GM19238 (cell line): ENCODE measurements around the gene ITGB4.
A peak's percentile ranks its signal among the peaks of the same experiment; 100 is the strongest.

Experiments
- DNase-seq: peaks from one replicate; pipeline ENCODE4 v3.0.0; 2011; ENCODE audit warnings: low spot score; ENCODE audit not compliant: insufficient read length

Gene ITGB4

DNA sequence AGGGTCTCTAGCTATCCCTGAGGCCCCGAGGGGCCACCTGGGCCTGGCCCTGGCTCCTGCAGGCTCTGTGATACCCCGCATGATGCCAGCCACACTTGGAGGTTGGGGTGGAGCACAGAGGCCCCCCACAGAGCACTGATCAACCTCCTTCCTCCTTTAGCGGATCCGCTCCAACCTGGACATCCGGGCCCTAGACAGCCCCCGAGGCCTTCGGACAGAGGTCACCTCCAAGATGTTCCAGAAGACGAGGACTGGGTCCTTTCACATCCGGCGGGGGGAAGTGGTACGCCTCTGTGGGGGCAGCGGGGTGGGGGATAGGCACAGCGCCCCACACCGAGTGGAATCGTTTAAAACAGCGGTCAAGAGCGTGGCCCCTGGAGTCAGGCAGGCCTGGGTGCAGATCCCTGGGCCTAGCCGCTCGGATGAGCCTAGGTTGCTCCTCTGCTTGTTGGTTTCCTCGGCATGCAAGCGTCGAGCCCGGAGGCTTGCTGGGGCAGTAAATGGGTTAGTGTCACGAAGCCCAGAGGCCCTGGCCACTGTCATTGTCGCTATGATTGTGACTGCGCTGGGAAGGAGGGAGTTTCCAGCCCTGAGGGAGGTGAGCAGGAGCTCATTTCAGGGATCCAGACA, 9.9 kb downstream of the ITGB4 start:
- no peak for DNase-seq

DNA sequence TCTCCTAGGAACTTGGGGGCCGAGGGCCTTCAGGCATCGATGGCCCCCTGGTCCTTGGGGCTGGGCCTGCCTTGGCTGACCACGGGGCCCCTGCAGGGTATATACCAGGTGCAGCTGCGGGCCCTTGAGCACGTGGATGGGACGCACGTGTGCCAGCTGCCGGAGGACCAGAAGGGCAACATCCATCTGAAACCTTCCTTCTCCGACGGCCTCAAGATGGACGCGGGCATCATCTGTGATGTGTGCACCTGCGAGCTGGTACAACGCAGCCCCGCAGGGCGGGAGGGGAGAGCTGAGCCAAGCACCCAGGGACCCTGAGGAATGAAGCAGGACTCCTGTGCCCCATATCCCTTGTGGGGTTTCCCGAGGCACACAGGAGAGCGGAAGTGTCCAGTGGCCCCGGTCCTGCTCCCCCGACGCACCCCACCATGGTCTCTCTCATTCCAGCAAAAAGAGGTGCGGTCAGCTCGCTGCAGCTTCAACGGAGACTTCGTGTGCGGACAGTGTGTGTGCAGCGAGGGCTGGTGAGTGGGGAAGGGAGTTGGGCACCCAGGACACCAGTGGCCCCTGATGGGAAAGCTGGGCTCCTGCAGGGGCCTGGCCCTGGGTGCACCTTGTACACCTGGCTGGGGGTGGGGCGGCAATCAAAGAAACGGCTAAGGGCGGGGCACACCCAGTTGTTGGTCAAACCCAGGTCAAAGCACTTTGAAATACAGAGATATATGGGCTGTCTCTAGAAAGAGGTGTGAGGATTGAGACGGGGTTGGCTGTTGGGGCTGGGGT, 10.6 kb downstream of the ITGB4 start:
- DNase-seq, result no peak

DNA sequence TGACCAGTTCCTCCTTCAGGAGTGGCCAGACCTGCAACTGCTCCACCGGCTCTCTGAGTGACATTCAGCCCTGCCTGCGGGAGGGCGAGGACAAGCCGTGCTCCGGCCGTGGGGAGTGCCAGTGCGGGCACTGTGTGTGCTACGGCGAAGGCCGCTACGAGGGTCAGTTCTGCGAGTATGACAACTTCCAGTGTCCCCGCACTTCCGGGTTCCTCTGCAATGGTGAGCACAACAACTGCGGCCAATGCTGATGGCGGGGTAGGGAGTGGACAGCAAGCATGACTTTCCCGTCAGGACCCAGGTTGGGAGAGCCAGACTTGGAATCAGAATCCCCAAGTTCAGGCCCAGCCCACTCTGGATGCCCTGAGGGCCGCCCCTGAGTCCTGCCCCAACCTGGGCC, 12.2 kb downstream of the ITGB4 start:
- no peak for DNase-seq

DNA sequence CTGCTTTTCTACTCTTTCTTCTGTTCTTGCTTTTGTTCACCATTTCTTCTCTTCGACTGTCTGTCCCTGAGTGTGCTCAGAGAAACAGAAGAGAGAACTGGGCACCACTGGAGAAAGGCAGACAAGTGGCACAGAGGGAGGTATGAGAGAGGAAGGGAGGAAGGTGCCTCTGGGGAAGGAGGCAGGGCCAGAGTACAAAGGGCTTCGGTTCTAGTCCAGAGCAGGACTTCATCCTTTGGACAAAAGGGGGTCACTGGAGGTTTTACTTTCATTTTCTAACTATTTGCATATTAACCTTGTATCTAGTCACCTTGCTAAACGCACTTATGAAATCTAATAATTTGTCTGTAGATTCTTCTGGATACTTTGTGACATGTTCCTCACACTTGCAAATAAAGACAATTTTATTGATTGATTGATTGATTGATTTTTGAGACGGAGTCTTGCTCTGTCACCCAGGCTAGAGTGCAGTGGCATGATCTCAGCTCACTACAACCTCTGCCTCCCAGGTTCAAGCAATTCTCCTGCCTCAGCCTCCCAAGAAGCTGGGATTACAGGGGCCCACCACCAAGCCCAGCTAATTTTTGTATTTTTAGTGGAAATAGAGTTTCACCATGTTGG, 13.5 kb downstream of the ITGB4 start:
- no peak for DNase-seq

DNA sequence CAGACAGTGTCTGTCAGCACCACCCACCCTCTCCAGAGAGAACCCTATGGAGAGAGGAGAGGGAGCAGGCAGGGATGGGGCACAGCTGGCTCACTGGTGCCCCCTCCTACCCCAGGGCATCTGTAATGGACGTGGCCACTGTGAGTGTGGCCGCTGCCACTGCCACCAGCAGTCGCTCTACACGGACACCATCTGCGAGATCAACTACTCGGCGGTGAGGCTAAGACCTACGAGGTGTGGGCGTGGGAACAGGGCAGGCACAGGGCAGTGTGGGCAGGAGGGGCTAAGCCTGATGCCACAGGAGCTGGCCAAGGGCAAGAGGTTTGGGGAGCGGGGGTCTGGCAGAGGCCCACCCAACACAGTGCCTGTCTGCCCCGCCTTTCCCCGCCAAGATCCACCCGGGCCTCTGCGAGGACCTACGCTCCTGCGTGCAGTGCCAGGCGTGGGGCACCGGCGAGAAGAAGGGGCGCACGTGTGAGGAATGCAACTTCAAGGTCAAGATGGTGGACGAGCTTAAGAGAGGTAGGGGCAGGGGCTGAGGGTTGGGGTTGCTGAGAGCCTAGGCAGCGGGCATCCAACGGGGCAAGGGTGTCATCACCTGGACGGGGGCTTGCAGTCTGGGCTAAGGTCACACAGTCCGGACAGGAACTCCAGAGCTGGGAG, 15.0 kb downstream of the ITGB4 start:
- DNase-seq, result no peak

GRCh38 chr17:75737133-75737962, 16.1 kb downstream of the ITGB4 start:
- no peak for DNase-seq

DNA sequence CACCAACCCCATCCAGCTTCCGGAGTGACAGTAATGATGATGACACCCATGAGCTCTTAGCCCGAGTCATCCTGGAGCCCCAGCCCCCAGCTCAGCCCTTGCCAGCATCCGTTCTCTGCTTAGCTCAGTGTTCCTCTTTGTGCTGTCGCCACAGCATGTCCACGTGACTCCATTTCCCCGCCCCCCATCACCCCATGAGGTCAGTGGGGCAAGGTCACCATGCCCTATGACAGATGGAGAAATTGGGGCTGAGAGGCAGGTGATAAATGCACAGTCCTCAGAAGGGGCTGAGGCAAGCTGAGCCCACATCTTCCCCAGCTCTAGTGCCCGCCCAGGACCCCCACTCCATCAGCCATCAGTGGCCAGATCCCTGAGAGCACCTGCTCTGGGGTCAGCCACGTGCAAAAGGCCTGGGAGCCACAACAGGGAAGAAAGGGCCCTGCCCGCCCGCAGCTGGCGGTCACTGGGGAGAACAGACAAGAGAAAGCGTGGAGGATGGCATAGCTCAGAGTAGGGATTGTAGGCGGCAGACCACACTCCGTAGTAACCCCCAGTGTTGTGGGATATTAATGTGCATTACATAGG, 17.1 kb downstream of the ITGB4 start:
- DNase-seq, result no peak

GRCh38 chr17:75739174-75739573, 17.9 kb downstream of the ITGB4 start:
- no peak for DNase-seq

- no peak for DNase-seq
Measured at GRCh38 chr17:75739801-75740200, 18.5 kb downstream of the ITGB4 start.

DNA sequence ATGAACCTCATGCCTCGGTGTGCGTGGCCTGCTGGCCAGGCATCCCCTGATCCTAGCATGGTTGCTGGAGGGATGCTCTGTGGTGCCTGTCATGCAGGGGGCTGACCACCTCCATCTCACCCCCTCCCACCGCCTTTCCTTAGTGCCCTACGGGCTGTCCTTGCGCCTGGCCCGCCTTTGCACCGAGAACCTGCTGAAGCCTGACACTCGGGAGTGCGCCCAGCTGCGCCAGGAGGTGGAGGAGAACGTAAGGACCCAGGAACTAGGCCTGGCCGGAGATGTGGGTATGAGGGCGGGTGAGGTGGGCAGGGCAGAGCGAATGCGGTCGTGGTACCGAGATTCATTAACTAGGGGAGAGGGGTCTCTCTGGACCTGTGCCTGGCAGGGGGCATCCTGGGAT, 19.0 kb downstream of the ITGB4 start:
- DNase-seq, result no peak

DNA sequence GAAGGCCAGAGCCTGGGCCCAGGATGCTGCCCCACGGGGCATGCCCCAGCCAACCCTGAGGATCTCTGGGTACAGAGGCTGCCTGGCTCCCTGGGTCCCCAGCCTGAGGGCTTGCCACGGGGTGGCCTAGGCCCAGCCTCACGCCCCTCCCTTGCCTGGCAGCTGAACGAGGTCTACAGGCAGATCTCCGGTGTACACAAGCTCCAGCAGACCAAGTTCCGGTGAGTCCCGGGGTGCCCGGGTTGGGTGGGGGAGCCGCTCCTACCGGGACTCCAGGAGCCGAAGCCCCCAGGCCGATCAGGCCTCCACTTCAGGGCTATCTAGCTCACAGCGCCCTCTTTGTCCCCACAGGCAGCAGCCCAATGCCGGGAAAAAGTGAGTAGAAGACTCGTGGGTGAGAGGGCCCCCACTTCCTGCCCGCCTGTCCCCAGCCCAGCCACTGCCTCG, 19.4 kb downstream of the ITGB4 start:
- no peak for DNase-seq

- DNase-seq, result no peak
Measured at GRCh38 chr17:75742337-75742736, 21.1 kb downstream of the ITGB4 start.

DNA sequence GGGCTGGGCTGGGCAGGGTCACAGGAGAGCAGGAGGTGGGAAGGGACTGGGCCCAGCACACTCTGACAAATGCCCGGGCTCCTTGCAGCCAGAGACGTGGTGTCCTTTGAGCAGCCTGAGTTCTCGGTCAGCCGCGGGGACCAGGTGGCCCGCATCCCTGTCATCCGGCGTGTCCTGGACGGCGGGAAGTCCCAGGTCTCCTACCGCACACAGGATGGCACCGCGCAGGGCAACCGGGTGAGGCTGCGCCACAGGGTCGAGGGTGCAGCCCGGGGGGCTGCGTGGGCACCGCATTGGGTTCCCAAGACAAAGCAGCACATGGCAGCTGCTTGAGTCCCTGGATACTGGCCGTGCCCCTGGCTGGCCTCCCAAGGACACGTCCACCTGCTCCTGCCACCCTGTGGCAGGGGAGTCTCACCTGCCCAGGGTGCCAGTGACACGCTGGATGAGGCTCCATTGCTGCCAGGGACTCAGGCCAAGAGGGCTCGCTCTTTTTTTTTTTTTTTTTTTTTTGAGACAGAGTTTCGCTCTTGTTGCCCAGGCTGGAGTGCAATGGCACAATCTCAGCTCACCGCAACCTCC, 22.5 kb downstream of the ITGB4 start:
- no peak for DNase-seq

DNA sequence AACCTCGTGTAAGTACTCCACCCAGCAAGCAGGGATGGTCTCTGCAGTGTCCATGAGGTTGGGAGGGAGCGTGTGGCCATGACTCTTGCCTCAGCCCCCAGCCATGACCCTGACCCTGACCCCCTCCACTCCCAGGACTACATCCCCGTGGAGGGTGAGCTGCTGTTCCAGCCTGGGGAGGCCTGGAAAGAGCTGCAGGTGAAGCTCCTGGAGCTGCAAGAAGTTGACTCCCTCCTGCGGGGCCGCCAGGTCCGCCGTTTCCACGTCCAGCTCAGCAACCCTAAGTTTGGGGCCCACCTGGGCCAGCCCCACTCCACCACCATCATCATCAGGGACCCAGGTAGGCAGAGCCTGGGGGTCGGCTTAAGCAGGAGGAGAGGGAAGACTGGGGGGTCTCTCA, 27.4 kb downstream of the ITGB4 start:
- no peak for DNase-seq

GRCh38 chr17:75749545-75750389, 28.5 kb downstream of the ITGB4 start:
- peak; percentile 88 for DNase-seq

DNA sequence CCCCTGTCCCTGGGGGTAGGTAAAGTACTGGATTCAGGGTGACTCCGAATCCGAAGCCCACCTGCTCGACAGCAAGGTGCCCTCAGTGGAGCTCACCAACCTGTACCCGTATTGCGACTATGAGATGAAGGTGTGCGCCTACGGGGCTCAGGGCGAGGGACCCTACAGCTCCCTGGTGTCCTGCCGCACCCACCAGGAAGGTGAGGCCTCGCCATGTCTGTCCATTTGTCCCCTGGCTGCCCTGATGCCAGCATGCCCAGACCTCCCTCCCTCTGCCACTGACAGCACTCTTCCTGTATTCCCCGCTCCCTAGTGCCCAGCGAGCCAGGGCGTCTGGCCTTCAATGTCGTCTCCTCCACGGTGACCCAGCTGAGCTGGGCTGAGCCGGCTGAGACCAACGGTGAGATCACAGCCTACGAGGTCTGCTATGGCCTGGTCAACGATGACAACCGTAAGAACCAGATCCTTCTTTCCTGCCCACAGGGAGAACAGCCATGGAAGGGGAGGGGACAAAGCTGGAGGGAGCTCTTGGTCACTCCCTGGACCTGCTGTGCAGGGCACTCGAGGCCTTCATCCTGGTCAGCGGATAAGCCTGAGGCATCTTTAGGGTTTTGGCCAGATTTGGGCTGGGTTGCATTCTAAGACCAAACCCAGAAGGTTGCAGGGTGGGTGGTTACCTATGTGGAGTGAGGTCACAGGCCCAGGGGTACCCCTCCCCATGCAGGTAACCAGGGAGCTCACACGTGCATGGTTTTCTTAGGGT, 29.6 kb downstream of the ITGB4 start:
- DNase-seq, result no peak

DNA sequence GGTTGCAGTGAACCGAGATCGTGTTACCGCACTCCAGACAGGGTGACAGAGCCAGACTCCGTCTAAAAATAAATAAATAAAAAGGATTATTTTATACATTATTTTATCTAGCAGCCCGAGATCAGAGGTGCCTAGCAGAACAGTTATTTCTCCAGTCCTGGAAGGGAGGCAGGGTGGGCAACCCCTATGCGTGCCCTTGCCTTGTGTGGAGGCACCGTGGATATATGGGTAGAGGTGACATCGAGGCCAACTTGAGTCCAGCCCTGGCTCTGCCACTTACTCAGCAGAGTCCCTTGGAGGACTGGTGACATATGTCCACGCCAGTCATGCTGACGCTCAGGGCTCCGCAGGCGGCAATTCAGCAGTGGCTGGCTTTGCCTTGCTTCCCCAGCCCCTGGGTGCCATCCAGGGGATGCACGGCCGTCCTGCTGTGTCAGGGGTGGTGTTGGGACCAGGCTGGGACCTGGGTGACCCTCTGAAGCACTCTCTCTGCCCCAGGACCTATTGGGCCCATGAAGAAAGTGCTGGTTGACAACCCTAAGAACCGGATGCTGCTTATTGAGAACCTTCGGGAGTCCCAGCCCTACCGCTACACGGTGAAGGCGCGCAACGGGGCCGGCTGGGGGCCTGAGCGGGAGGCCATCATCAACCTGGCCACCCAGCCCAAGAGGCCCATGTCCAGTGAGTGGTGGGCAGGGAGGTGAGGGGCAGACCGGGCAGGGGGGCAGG, 30.6 kb downstream of the ITGB4 start:
- DNase-seq, result no peak

DNA sequence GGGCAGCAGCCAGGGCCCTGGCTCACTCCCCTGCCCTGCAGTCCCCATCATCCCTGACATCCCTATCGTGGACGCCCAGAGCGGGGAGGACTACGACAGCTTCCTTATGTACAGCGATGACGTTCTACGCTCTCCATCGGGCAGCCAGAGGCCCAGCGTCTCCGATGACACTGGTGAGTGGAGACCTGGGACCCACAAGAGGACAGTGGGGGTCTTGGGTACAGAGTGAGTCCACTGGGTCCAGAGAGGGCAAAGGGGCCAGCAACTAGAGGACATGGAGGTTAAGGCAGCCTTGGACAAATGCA, 31.1 kb downstream of the ITGB4 start:
- no peak for DNase-seq
